ENCODE data around the gene CSAD. TPM values are rescaled to one million over a fixed set of nuclear protein-coding genes. Genes with fewer than 3 reads are reported as not detected.

The CSAD gene
- total and polyA plus RNA-seq, 2 of the 13 experiments (the other 11 are each of a cell fraction or from before 2014, with no cell fraction given): 7.2 to 23.5 TPM

DNA sequence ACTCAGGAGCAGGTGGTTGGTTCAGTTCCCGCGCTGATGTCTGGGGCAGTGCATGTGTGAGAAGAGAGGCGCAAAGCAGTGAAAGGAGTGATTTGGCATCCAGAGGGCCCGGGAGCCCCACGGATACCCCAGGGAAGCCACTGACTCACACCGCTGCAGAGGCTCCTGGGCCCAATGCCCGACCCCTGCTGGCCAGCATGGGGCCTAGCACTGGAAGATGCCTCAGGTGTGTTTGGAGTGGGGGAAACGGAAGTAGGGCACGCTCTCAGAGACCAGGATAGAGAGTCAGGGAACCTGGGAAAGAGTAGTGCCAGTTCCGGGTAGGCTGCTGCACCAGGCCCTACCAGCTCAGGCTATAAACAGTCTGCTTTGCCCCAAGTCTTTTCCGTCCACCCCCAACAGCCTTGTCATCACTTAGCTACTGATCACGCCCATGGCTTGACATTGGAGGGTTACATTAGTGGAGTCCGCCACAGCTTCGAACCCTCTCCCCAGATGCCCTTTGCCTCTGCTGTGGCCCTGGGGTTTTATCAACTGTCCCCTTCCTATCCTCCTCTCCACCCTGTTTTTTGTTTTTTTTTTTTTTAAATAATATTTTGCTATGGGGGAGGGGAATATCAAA lies 9.5 kb upstream of the CSAD start (continued):
- TF ChIP-seq, protein P1, sequence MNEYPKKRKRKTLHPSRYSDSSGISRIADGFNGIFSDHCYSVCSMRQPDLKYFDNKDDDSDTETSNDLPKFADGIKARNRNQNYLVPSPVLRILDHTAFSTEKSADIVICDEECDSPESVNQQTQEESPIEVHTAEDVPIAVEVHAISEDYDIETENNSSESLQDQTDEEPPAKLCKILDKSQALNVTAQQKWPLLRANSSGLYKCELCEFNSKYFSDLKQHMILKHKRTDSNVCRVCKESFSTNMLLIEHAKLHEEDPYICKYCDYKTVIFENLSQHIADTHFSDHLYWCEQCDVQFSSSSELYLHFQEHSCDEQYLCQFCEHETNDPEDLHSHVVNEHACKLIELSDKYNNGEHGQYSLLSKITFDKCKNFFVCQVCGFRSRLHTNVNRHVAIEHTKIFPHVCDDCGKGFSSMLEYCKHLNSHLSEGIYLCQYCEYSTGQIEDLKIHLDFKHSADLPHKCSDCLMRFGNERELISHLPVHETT (CRISPR knock-in tag; conservative IDR thresholded peaks at IDR 0.05): no peak
- peak; percentile 66 for TF ChIP-seq STAG1 (CRISPR knock-in tag; IDR thresholded peaks at IDR 0.05)
- TF ChIP-seq, protein P2, sequence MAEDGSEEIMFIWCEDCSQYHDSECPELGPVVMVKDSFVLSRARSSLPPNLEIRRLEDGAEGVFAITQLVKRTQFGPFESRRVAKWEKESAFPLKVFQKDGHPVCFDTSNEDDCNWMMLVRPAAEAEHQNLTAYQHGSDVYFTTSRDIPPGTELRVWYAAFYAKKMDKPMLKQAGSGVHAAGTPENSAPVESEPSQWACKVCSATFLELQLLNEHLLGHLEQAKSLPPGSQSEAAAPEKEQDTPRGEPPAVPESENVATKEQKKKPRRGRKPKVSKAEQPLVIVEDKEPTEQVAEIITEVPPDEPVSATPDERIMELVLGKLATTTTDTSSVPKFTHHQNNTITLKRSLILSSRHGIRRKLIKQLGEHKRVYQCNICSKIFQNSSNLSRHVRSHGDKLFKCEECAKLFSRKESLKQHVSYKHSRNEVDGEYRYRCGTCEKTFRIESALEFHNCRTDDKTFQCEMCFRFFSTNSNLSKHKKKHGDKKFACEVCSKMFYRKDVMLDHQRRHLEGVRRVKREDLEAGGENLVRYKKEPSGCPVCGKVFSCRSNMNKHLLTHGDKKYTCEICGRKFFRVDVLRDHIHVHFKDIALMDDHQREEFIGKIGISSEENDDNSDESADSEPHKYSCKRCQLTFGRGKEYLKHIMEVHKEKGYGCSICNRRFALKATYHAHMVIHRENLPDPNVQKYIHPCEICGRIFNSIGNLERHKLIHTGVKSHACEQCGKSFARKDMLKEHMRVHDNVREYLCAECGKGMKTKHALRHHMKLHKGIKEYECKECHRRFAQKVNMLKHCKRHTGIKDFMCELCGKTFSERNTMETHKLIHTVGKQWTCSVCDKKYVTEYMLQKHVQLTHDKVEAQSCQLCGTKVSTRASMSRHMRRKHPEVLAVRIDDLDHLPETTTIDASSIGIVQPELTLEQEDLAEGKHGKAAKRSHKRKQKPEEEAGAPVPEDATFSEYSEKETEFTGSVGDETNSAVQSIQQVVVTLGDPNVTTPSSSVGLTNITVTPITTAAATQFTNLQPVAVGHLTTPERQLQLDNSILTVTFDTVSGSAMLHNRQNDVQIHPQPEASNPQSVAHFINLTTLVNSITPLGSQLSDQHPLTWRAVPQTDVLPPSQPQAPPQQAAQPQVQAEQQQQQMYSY (CRISPR knock-in tag; IDR thresholded peaks at IDR 0.05): no peak
- TF ChIP-seq TCF7L2 (IDR thresholded peaks at IDR 0.05; ENCODE audit: low read depth, low read length): no peak
- TF ChIP-seq HOXA7 (CRISPR knock-in tag; IDR thresholded peaks at IDR 0.05): no peak
- TF ChIP-seq, protein P3, sequence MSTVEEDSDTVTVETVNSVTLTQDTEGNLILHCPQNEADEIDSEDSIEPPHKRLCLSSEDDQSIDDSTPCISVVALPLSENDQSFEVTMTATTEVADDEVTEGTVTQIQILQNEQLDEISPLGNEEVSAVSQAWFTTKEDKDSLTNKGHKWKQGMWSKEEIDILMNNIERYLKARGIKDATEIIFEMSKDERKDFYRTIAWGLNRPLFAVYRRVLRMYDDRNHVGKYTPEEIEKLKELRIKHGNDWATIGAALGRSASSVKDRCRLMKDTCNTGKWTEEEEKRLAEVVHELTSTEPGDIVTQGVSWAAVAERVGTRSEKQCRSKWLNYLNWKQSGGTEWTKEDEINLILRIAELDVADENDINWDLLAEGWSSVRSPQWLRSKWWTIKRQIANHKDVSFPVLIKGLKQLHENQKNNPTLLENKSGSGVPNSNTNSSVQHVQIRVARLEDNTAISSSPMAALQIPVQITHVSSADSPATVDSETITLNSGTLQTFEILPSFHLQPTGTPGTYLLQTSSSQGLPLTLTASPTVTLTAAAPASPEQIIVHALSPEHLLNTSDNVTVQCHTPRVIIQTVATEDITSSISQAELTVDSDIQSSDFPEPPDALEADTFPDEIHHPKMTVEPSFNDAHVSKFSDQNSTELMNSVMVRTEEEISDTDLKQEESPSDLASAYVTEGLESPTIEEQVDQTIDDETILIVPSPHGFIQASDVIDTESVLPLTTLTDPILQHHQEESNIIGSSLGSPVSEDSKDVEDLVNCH (CRISPR knock-in tag; IDR thresholded peaks at IDR 0.05): no peak
- TF ChIP-seq HNRNPH1 (optimal IDR thresholded peaks at IDR 0.05; ENCODE audit: low read depth, low read length): no peak
- TF ChIP-seq ZNF674 (CRISPR knock-in tag; IDR thresholded peaks at IDR 0.05; ENCODE audit: low read depth): no peak
- no peak for TF ChIP-seq SMARCC2 (IDR thresholded peaks at IDR 0.05)
- no peak for TF ChIP-seq ZC3H4 (CRISPR knock-in tag; IDR thresholded peaks at IDR 0.05; ENCODE audit: borderline replicate concordance)
- no peak for TF ChIP-seq ERF (CRISPR knock-in tag; IDR thresholded peaks at IDR 0.05)
- no peak for TF ChIP-seq ATF7 (IDR thresholded peaks at IDR 0.05)
- no peak for TF ChIP-seq ATF7 (CRISPR knock-in tag; IDR thresholded peaks at IDR 0.05)
- peak; percentile 55; the same call in 1 of the 2 replicates for TF ChIP-seq KDM2A (CRISPR knock-in tag; IDR thresholded peaks at IDR 0.05; ENCODE audit: borderline replicate concordance, low read depth)
- TF ChIP-seq MED13 (CRISPR knock-in tag; IDR thresholded peaks at IDR 0.05): no peak
- TF ChIP-seq MED1 (CRISPR knock-in tag; IDR thresholded peaks at IDR 0.05): peak; percentile 26; the same call in 1 of the 2 replicates
- TF ChIP-seq, protein P4, sequence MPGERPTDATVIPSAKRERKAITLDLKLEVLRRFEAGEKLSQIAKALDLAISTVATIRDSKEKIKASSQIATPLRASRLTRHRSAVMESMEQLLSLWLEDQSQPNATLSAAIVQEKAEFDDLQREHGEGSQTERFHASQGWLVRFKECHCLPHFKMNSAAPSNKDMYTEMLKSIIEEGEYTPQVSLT (CRISPR knock-in tag; IDR thresholded peaks at IDR 0.05; ENCODE audit: borderline replicate concordance, low read depth): no peak
- TF ChIP-seq ZNF558 (CRISPR knock-in tag; IDR thresholded peaks at IDR 0.05; ENCODE audit: borderline replicate concordance): no peak
- TF ChIP-seq, protein P5, sequence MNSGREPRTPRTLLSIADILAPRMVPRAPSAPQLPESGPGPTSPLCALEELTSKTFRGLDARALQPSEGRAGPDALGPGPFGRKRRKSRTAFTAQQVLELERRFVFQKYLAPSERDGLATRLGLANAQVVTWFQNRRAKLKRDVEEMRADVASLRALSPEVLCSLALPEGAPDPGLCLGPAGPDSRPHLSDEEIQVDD (CRISPR knock-in tag; IDR thresholded peaks at IDR 0.05; ENCODE audit: borderline replicate concordance): no peak

Data from HepG2 (cell line).